CMK (cell line): Measurements from ENCODE around the gene SCFD1.
"Not testable (repeated sequence)": the region's sequence is repeated elsewhere in the genome, so short reads cannot be mapped to it uniquely, and the experiment has no call there.

ENCODE experiments used
- DNase-seq: peaks from one replicate; pipeline ENCODE4 v3.0.0-alpha.2; 2010; ENCODE audit warnings: low read depth

The SCFD1 gene, protein sequence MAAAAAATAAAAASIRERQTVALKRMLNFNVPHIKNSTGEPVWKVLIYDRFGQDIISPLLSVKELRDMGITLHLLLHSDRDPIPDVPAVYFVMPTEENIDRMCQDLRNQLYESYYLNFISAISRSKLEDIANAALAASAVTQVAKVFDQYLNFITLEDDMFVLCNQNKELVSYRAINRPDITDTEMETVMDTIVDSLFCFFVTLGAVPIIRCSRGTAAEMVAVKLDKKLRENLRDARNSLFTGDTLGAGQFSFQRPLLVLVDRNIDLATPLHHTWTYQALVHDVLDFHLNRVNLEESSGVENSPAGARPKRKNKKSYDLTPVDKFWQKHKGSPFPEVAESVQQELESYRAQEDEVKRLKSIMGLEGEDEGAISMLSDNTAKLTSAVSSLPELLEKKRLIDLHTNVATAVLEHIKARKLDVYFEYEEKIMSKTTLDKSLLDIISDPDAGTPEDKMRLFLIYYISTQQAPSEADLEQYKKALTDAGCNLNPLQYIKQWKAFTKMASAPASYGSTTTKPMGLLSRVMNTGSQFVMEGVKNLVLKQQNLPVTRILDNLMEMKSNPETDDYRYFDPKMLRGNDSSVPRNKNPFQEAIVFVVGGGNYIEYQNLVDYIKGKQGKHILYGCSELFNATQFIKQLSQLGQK

DNA sequence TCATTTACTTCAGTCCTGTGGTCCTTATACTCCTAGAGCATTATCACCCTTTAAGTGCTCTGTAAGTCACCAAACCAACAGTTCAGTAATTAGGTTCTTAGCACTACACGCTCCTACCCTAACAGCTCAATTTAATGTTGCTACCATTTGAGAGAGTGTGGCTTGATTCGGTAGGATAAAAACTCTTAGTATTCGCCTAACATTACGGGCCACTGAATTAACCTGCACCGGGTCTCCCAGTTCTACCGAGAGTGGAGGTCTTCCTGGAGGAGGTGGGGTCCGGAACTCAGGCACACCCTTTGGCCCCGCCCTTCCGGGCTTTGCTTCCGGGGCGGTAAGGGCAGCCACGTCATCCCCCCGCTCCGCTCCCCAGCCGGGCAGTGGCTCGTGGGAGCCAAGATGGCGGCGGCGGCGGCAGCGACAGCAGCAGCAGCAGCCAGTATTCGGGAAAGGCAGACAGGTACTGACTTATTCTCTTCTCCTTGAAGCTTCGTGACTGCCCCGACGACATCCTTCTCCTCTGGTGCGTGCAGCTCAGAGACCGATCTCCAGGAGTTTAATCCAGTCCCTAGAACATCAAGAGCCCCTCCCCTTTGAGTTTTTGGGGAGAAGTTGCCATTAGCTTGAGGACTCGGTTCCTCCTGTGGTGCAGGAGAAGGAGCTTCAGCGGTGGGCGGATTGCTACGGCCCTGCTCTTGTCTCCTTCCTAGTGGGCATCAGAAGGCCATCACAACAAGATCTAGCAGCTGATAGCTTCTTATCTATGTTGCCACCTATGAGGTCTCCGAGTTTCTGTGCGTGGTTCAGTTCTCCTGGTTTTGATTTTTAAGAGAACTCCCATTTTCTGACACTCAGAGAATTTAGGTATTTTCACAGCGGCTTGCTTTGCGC is at the start of gene SCFD1:
SCFD1 (plus strand) TSS at position 380 of the 891 bp plus-strand sequence; CDS start at position 400, 20 bp downstream.
- peak; percentile 57 for DNase-seq

DNA sequence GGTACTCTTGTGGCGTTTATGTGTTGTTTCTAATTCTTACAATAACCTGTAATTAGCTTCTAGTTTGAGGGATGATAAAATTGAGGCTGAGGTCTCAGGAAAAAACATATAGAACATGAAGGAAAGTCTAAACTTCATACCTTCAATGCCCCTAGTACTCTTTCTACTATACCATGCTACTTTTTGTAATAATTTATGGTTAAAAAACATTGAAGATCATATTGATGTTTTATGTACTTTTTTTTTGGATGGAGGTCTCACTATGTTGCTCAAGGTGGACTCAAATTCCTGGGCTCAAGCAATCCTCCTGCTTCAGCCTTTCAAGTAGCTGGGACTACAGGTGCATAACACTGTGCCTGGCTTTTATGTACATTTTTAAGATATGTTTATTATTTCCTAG is 49.3 kb upstream of the SCFD1 start:
- no peak for DNase-seq

DNA sequence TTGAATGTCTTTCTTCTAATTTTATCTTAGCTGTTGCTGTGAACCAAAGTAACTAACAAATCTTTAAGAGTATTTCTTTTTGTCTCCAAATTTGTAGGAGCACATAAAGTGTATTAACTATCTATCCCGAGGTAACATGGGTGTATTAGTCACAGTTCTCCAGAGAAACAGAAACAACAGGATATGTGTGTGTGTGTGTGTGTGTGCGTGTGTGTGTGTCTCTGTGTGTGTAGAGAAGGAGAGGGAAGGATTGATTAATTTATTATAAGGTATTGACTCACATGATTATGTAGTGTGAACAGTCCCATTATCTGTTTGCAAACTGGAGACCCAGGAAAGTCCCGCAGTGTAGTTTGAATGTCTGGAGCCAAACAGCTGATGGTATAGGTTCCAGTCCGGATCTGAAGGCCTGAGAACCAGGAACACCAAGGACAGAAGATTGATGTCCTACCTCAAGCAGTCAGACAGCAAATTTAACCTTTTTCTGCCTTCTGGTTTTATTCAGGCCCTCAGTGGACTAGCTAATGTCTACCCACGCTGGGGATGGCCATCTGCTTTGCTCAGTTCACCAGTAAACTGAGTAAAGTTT is 48.8 kb upstream of the SCFD1 start:
- no peak for DNase-seq

DNA sequence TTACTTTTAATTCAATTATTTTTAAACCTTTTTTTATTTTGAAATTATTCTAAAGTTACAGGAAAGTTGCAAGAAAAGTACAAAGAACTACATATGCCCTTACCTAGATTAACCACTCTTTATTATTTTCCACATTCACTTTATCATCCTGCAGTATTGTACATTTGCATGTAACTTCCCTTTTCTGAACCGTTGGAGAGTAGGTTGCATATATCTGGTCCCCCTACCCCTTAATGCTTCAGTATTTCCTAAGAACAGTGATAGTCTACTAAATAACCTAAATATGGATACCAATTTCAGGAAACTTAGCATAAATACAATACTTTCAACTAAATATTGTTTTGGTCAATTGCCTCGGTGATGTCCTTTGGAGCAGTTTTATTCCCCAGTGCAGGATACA is 48.2 kb upstream of the SCFD1 start:
- DNase-seq: no peak

DNA sequence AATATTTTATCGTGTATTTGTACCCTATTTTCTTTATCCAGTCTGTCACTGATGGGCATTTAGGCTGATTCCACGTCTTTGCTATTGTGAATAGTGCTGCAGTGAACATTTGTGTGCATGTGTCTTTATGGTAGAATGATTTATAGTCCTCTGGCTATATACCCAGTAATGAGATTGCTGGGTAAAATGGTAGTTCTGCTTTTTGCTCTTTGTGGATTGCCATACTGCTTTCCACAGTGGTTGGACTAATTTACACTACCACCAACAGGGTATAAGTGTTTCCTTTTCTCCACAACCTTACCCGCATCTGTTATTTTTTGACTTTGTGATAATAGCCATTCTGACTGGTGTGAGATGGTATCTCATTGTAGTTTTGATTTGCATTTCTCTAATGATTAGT is 47.3 kb upstream of the SCFD1 start:
- not testable (repeated sequence) for DNase-seq

DNA sequence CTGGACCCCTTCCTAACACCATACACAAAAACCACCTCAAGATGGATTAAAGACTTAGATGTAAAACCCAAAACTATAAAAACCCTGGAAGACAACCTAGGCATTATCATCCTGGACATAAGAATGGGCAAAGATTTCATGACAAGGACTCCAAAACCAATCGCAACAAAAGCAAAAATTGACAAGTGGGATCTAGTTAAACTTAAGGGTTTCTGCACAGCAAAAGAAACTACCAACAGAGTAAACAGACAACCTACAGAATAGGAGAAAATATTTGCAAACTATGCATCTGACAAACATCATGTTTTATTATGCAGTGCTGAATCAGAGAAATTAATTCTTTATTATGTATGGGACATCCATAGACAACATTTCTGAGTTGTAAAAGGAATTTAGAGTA is 45.8 kb upstream of the SCFD1 start:
- not testable (repeated sequence) for DNase-seq

DNA sequence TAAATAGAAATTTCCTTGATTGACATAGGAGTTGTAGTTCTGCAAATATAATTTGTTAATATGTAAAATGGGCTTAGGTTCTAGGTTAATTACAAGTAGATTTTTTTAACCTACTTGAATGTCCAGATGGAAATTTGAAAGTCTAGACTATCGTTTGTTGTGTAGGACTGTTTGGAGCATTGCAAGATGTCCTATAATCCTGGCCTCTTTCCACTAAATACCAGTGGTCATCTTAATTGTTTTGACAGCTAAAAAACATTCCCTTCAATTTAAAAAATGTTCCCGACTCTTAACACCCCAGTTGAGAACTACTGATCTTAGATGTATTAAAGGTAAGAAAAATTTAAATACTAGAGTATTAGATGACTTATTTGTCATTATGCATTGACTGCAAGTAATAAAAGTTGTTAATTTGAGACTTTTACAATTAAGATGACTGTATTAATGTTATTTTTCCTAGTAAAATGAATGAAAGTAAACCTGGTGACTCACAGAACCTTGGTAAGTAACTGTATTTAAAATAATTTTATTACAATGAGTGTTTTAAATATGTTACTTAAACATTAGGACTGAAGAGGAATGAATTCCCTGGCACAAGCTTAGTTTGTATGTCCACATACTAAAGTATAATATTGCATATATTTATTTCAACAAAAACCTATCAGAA is 41.4 kb upstream of the SCFD1 start:
- DNase-seq: no peak

DNA sequence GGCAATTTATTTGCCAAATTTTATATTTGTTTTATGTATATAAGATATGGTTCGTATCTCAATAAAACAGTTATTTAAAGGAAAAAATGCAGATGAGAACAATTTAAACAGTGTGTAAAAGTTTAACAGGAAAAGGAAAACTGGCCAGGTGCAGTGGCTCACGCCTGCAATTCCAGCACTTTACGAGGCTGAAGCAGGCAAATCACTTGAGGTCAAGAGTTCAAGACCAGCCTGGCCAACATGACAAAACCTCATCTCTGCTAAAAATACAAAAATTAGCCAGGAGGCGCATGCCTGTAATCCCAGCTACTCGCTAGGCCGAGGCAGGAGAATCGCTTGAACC is 40.9 kb upstream of the SCFD1 start:
- DNase-seq: no peak

DNA sequence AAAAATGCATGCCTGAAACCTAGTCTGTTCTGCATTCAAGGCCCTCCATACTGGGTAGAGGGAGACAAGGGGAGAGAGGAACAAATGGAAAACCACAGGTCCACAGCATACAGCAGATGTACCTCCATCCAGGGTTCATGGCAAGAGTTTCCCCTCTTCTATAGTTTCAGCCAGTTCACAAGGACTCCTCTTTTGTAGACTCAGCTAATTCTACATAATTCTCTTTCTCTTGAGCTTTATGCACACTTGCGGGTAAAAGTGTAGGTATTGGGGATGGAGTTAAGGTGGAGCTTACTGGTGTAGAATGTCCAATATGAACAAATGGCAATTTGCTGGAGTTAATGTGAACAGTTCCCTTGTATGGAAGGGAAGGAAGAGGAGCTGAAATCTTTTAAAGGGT is 39.7 kb upstream of the SCFD1 start:
- DNase-seq: no peak

DNA sequence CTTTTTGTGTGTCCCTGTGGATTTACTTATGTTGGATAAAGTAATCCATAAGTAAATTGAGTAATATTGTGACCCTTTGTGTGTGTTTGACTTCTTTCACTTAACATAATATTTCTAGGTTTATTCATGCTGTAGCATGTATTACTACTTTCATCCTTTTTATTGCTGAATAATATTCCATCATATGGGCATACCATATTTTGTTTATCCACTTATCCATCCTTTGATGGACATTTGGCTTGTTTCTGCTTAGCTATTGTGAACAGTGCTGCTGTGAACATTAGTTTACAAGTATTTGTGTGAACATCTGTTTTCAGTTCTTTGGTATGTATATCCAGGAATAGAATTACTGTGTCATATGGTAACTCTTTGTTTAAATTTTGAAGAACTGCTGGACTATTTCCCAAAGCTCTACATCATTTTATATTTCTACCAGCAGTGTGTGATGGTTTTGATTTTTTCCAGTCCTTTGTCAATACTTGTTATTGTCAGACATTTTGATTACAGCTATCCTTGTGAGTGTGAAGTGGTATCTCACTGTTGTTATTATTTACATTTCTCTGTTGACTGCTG is 38.0 kb upstream of the SCFD1 start:
- DNase-seq: no peak

DNA sequence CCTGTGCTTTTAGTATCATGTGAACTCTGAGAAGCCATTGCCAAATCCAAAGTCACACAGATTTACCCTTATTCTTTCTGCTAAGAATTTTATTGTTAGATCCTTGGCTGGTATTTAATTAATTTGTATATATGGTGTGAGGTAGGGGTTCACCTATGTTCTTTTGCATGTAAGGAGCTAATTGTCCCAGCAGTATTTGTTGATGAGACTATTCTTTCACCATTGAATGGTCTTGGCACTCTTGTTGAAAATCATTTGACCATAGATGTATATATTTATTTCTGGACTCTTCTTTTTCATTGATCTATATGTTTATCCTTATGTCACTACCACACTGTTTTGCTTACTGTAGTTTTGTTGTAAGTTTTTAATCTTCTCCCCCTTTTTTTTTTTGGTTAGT is 36.9 kb upstream of the SCFD1 start:
- DNase-seq: no peak

DNA sequence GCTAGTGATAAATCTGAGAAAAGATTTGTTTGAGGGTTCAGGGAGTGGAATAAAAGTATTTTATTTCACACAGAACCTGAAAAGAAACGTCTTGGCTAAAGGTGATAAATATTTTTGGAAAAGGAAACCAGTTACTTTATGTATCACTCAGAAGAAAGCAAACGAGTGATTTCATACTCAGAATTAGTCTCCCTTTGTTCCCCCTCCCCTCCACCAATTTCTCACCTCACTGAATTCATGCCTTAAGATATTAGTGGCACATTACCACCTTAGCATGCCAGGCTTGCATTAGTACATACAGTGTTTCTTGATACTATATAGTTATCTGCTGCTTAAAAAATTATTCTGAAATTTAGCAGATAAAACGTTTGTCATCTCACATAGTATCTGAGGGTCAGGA is 35.0 kb upstream of the SCFD1 start:
- DNase-seq: no peak

DNA sequence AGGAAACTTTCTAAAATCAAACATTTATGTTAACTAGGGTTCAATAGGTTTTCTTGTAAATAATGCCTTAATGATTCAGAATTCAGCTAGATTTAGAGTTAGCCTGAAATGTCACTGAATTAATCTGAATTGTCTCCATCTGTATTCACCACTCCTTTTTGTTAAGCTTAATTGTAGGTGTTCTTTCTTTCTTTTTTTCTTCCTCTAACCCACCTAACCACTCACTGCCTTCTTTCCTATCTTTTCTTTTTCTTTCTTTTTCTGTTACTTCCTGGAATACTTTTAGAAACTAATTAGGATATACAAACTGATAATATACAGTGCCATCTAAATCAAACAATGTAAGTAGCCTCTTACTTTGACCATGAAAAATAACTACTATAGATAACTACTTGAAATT is 33.2 kb upstream of the SCFD1 start:
- no peak for DNase-seq

DNA sequence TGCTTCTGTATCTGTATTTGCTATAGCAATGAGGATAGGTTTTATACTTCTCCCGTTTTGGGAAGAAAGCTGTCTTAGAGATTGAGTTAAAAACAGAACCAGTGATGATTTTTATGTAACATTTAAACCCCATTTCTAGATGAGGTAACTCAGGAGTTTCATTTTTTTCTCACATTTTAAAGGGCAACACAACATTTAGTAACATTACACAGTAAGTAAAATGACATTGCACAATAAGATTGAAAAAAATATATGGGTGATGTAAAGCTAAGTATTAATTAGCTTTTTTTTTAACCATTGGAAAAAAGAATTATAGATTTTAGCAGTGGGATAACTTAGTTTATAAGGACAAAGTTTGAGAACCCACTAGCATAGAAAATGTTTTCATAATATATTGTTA is 25.2 kb upstream of the SCFD1 start:
- DNase-seq: no peak

DNA sequence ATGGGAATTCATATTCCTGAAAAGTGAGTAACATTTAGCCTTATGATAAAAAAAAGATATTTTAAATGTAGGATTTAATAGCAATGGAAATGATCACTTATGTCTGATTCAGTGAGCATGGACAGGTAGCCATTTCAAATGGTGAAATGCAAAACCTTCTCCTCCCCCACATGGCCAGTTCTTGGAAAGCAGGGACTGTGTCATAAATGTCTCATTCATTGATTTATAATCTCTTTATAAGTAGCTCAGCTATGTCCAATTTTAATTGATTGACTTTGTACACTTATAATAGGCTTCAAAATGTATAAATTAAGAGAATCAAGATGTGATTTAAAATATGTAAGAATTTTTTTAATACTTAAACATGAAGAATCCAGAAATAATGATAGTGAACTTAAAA is 24.6 kb upstream of the SCFD1 start:
- no peak for DNase-seq

DNA sequence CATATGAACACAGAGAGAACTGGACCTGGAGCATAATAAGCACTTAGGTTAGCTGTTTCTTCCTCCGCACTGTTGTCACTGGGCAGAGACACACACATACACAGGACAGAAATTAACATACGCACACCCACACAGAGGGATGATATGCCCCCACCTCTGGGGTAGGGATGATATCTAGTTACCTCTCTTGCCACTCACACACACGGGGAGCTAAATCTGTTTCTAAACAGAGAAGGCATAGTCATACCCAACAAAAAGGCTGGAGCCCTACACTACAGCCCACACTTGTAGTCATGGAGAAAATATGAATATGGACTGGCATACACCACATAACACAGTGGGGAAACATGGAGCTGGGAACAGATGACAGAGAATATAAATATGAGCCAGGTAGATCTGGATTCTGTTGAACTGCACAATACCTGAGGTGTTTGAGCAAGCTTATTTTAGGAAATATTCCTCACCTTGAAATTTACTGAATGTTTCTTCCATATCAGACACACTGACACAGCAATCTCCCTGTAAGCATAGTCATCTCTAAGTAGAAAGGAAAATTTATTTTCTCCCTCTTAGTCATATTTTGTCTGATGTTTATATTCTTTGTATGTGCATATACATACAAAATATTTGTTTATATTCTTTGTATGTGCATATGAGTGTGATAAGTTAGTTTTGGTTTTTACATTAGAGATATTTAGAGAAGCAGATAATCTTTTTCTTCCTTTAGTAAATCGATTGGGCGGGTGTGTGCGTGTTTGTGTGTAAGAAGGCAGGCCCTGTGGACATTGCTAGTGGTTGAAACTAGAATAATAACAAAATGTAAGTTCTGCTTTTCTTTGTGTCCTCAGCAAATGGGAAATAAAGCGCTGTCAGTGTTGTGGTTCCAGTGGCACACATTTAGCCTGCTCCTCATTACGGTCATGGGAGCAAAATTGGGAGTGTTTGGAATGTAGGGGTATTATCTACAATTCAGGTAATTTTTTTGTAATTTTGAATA is 20.9 kb upstream of the SCFD1 start:
- no peak for DNase-seq

DNA sequence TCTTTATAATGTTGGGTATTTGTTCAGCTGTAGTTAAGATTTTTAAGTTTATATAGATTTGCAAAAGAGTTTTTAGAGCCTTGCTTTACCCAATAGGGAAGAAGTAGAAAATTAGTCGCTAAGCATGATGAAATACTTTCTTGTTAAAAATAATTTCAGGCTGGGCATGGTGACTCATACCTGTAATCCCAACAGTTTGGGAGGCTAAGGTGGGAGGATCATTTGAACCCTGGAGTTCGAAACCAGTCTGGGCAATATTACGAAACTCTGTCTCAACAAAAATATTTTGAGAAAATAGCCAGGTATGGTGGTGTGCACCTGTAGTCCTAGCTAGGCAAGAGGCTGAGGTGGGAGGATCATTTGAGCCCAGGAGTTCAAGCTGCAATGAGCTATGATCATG is 18.7 kb upstream of the SCFD1 start:
- no peak for DNase-seq

DNA sequence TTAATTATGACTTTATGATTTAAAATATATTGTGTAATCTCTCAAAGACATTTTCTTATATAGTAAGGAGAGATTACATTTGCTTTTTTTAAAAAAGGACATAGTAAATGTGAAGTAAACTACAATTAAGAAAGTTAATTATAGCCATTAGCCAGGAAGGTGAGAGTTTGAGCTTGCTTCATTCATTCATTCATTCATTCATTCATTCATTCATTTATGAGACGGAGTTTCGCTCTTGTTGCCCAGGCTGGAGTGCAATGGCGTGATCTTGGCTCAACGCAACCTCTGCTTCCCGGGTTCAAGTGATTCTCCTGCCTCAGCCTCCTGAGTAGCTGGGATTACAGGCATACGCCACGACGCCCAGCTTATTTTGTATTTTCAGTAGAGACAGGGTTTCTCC is 17.4 kb upstream of the SCFD1 start:
- not testable (repeated sequence) for DNase-seq

DNA sequence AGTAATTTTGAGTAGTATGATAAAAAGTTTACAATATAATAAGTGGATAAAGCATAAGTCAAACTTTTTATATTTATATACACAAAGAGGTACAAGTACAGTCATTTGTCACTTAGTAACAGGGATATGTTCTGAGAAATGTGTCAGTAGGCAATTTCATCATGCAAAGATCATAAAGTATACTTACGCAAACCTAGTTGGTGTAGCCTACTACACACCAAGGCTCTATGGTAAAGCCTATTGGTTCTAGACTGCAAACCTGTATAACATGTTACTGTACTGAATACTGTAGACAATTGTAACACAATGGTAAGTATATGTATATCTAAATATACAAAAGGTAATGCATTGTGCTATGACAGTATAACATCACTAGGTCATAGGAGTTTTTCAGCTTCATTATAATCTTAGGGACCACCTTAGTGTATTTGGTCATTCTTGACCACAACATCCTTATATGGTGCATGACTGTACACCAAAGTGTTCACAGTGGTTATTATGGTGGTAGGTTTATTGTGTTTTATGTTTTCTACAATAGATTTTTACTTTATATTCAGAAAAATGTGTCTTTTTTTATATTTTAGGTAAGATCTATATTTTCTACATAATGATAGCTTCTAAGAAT is 14.9 kb upstream of the SCFD1 start:
- no peak for DNase-seq

DNA sequence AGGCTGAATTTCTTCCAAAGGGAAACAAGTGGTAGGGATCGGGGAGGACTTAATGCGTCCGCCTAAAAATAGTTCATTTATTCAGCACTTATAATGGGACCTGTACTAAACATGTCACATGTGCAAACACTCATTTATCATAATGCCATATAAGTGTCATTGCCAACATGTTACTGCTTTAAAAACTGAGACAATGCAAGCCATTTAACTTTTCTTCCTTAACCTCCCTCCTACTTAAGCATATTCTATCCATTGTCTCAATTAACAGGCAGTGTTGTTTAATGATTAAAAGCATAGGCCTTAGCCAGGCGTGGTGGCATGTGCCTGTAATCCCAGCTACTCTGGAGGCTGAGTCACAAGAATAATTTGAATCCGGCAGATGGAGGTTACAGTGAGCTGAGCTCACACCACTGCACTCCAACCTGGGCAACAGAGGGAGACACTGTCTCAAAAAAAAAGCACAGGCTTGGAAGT is 13.5 kb upstream of the SCFD1 start:
- DNase-seq: no peak
